ENCODE results near the gene KAT2B.

DNA sequence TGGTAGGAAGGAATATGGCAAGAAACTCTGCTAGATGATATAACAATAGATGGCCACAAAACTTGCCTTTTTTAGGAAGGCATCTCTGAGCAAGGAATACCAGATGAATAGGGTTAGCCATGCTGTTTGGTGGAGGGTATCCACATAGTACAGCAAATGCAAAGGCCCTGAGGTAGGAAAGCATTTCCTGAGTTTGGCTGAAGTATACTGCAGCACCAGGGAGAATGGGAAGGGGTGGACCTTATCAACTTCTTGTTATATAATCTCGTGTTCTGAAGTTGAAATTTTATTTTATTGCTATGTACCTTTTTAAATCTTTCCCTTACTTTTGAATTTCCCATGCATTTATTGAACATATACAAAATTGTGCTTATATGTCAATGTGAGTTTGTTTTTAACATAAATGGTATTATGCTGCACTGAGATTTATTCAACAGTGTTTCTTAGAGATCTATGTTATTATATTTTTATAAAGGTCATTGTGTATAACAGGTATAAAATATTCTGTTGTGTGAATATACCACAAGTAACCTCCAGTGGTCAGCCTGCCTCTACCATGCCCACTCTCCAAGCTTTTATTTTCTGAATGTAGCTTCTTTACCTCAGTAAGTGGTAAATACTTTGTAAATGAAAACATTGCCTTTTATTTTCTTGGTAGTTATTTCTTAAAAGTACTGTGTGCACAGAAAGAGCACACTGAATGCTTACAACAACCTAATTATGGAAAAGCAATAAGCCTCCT lies 2.8 kb upstream of the KAT2B start:
- TF ChIP-seq, protein P1, sequence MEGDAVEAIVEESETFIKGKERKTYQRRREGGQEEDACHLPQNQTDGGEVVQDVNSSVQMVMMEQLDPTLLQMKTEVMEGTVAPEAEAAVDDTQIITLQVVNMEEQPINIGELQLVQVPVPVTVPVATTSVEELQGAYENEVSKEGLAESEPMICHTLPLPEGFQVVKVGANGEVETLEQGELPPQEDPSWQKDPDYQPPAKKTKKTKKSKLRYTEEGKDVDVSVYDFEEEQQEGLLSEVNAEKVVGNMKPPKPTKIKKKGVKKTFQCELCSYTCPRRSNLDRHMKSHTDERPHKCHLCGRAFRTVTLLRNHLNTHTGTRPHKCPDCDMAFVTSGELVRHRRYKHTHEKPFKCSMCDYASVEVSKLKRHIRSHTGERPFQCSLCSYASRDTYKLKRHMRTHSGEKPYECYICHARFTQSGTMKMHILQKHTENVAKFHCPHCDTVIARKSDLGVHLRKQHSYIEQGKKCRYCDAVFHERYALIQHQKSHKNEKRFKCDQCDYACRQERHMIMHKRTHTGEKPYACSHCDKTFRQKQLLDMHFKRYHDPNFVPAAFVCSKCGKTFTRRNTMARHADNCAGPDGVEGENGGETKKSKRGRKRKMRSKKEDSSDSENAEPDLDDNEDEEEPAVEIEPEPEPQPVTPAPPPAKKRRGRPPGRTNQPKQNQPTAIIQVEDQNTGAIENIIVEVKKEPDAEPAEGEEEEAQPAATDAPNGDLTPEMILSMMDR (IDR thresholded peaks at IDR 0.05): no peak
- TF ChIP-seq POLR2A (IDR thresholded peaks at IDR 0.05) (no peak), POLR2AphosphoS5 (IDR thresholded peaks at IDR 0.05) (no peak)
